Liver (tissue), 3 donors: Measurements from ENCODE around the gene VEGFB.

Experiments used
- CTCF ChIP-seq: fragments of 150-350 bp; IDR thresholded peaks from 2 replicates; pipeline ENCODE4 v1.5.1; 2017; ENCODE audit warnings: improper control_type of control experiment, low read depth, low read length; ENCODE audit not compliant: missing input control
- EGR1 ChIP-seq, 2 donors: IDR thresholded peaks; 2 replicates each; pipeline ENCODE4 v1.6.1; 2016 to 2018; ENCODE audit warnings: antibody characterized with exemption in 2 of 2, low read depth in 2 of 2
- FOXA1 ChIP-seq: IDR thresholded peaks from 2 replicates; pipeline ENCODE4 v1.6.1; 2016; ENCODE audit warnings: antibody characterized with exemption
- GABPA ChIP-seq, 2 donors: IDR thresholded peaks in 1 of 2; conservative IDR thresholded peaks in 1 of 2; 2 replicates each; pipeline ENCODE4 v1.6.1; 2016; ENCODE audit warnings: antibody characterized with exemption in 2 of 2, mild to moderate bottlenecking in 1 of 2, moderate library complexity in 1 of 2
- HNF4G ChIP-seq: IDR thresholded peaks from 2 replicates; pipeline ENCODE4 v1.6.1; 2016; ENCODE audit warnings: antibody characterized with exemption
- JUND ChIP-seq, 2 donors: IDR thresholded peaks; 2 replicates each; pipeline ENCODE4 v1.6.1; 2016; ENCODE audit warnings: antibody characterized with exemption in 2 of 2
- MAX ChIP-seq: IDR thresholded peaks from 2 replicates; pipeline ENCODE4 v1.6.1; 2016; ENCODE audit warnings: antibody characterized with exemption
- RAD21 ChIP-seq, 2 donors: IDR thresholded peaks; 2 replicates each; pipeline ENCODE4 v1.6.1; 2016; ENCODE audit warnings: antibody characterized with exemption in 2 of 2, mild to moderate bottlenecking in 2 of 2
- REST ChIP-seq: IDR thresholded peaks from 2 replicates; pipeline ENCODE4 v1.6.1; 2016; ENCODE audit warnings: antibody characterized with exemption, mild to moderate bottlenecking
- RXRA ChIP-seq, 2 donors: IDR thresholded peaks; 2 replicates each; pipeline ENCODE4 v1.6.1; 2017 to 2018; ENCODE audit warnings: antibody characterized with exemption in 2 of 2, mild to moderate bottlenecking in 1 of 2
- SP1 ChIP-seq: IDR thresholded peaks from 2 replicates; pipeline ENCODE4 v1.6.1; 2018; ENCODE audit warnings: antibody characterized with exemption, mild to moderate bottlenecking
- TAF1 ChIP-seq: conservative IDR thresholded peaks from 2 replicates; pipeline ENCODE4 v1.6.1; 2016; ENCODE audit warnings: antibody characterized with exemption, mild to moderate bottlenecking
- YY1 ChIP-seq: IDR thresholded peaks from 2 replicates; pipeline ENCODE4 v1.6.1; 2016; ENCODE audit warnings: antibody characterized with exemption, mild to moderate bottlenecking
- ZBTB33 ChIP-seq: IDR thresholded peaks from 2 replicates; pipeline ENCODE4 v1.6.1; 2016; ENCODE audit warnings: antibody characterized with exemption
- donor health status: healthy.
- donor health status: healthy.

- TF ChIP-seq CTCF (no peak), GABPA (IDR thresholded peaks at IDR 0.05 in 1 of 2, conservative IDR thresholded peaks at IDR 0.05 in 1 of 2) (no peak), EGR1 (IDR thresholded peaks at IDR 0.05; ENCODE audit: low read depth in 2 of 2) (no peak), MAX (no peak), RXRA (IDR thresholded peaks at IDR 0.05) (no peak), RAD21 (IDR thresholded peaks at IDR 0.05) (no peak), FOXA1 (no peak), TAF1 (no peak), SP1 (no peak), ZBTB33 (no peak), JUND (IDR thresholded peaks at IDR 0.05) (no peak), YY1 (no peak), REST (no peak), HNF4G (no peak)
These were observed 14.7 kb downstream of the VEGFB start for GRCh38 chr11:64249038-64249437.
